ENCODE measurements around the gene TMEM126B. TPM values are rescaled to one million over a fixed set of nuclear protein-coding genes. Genes with fewer than 3 reads are reported as not detected.
"Not testable (repeated sequence)": the region's sequence is repeated elsewhere in the genome, so short reads cannot be mapped to it uniquely, and the experiment has no call there.

TMEM126B gene
- total RNA-seq, 3 donors from 2014 or later, result 35.3 to 44.1 (median 38.7) TPM

DNA sequence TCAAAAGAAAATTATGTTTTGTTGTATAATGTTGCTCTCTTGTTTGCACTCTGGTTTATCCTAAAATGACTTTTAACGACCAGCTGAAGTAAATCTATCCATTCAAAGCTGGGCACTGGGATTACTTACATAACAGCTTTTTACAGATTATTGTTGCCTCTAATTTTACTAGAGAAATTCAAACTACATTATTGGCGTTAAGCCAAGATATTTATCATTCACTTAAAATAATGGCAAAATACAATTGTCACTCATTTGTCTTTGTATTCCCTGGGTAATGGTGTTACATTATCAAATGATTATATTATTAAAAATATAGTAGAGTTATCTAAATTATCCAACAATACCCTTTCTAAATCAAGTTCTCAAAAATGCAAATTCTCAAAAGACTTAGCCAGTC lies 31.5 kb upstream of the TMEM126B start:
- no peaks in the 10 kb centered on the region for H3K4me1 ChIP-seq (ENCODE audit: low read depth)
- H3K4me3 ChIP-seq, result no peak overlapping the region
- intact Hi-C loops (cut with DNase I, micrococcal nuclease), result no loop called here
- DNase-seq (no peak), ATAC-seq (no peak)
- H3K36me3 ChIP-seq (ENCODE audit: low read depth), result no peaks in the 10 kb centered on the region
- no peak for TF ChIP-seq CTCF (IDR thresholded peaks at IDR 0.05)
- H3K9me3 ChIP-seq, result no peaks in the 10 kb centered on the region

DNA sequence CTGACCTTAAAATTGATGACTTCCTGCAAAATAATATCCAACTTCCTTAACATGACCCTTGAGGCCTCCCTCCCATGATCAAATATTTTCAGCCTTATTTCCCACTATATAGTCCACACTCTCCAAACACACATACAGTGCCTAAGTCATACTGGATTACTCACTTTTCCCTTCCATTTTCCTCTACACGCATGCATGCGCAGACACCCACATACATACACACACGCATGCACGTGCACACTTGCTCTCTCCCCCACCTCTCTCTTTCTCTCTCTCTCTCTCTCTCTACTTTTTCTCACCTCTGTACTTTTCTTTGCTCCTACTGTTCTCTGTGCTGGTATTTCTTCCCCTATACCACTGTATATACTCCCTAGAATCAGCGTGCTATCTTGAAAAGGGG lies 29.3 kb upstream of the TMEM126B start:
- ATAC-seq (no peak), DNase-seq (no peak)
- H3K9me3 ChIP-seq, result no peaks in the 10 kb centered on the region
- no peak overlapping the region for H3K4me3 ChIP-seq
- no peaks in the 10 kb centered on the region for H3K4me1 ChIP-seq (ENCODE audit: low read depth)
- intact Hi-C loops (cut with DNase I, micrococcal nuclease), result no loop called here
- no peak for TF ChIP-seq CTCF (IDR thresholded peaks at IDR 0.05)
- H3K36me3 ChIP-seq (ENCODE audit: low read depth), result no peaks in the 10 kb centered on the region

DNA sequence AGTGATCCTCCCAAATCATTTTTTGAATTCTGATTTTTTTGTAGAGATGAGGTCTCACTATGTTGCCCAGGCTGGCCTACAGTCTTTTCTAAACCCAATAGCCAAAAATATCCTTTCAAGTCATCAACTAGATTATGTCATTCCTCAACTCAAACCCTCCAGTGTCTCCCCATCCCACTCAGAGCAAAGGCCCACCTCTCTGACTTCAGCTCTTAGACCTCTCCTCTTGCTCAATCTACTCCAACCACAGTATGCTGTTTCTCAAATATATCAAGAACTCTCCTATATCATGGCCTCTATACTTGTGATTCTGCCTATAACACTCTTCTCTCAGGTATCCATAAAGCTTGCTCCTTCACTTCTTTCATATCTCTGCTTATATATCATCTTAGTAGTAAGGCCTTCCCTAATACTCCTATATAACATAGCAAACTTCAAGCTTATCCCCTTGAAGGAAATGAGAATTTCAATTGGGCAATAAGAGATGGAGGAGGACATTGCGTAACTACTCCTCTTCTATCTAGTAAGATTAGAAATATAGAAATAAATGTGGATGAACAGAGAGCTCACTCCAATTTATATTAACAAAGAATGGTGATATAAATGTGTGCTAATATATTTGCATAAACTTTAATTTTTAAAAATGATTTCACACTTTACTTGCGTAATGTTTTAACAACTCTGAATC lies 25.7 kb upstream of the TMEM126B start:
- H3K4me1 ChIP-seq (ENCODE audit: low read depth), result no peaks in the 10 kb centered on the region
- TF ChIP-seq CTCF (IDR thresholded peaks at IDR 0.05), result no peak
- H3K4me3 ChIP-seq, result no peak overlapping the region
- DNase-seq (no peak), ATAC-seq (no peak)
- H3K36me3 ChIP-seq (ENCODE audit: low read depth), result no peaks in the 10 kb centered on the region
- intact Hi-C loops (cut with DNase I, micrococcal nuclease), result no loop called here
- no peaks in the 10 kb centered on the region for H3K9me3 ChIP-seq

DNA sequence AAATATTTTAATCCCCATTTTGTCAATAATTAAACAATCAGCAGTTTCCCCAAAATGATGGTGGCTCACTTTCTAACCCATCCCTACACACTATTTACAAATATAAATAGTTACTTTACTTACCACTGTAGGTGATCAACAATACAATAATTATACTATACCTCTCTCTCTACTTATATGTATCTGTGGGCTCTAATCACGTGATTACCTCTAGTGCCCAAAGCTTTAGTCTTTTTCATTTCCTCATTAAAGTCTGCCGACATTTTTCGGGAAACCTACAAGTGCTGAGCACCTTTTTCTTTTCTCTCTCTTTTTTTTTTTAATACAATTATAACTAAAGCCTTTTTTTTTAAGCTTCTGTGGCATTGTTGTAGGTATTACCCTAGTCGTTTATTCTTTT lies 25.2 kb upstream of the TMEM126B start:
- DNase-seq (no peak), ATAC-seq (no peak)
- H3K9me3 ChIP-seq, result no peaks in the 10 kb centered on the region
- H3K36me3 ChIP-seq (ENCODE audit: low read depth), result no peaks in the 10 kb centered on the region
- intact Hi-C loops (cut with DNase I, micrococcal nuclease), result no loop called here
- no peak for TF ChIP-seq CTCF (IDR thresholded peaks at IDR 0.05)
- H3K4me3 ChIP-seq, result no peak overlapping the region
- no peaks in the 10 kb centered on the region for H3K4me1 ChIP-seq (ENCODE audit: low read depth)

GRCh38 chr11:85606237-85606636 lies 22.2 kb upstream of the TMEM126B start:
- H3K36me3 ChIP-seq (ENCODE audit: low read depth); H3K4me1 ChIP-seq (ENCODE audit: low read depth); H3K4me3 ChIP-seq; DNase-seq; intact Hi-C loops (cut with DNase I, micrococcal nuclease); ATAC-seq; H3K9me3 ChIP-seq: not testable (repeated sequence)

GRCh38 chr11:85608621-85609020 lies 19.8 kb upstream of the TMEM126B start:
- ATAC-seq; H3K4me3 ChIP-seq; H3K36me3 ChIP-seq (ENCODE audit: low read depth); H3K4me1 ChIP-seq (ENCODE audit: low read depth); intact Hi-C loops (cut with DNase I, micrococcal nuclease); DNase-seq; H3K9me3 ChIP-seq: not testable (repeated sequence)

- H3K9me3 ChIP-seq; DNase-seq; intact Hi-C loops (cut with DNase I, micrococcal nuclease); ATAC-seq; H3K4me3 ChIP-seq; H3K4me1 ChIP-seq (ENCODE audit: low read depth); H3K36me3 ChIP-seq (ENCODE audit: low read depth): not testable (repeated sequence)
Measured at GRCh38 chr11:85609286-85609685, 19.1 kb upstream of the TMEM126B start.

- intact Hi-C loops (cut with DNase I, micrococcal nuclease); H3K4me1 ChIP-seq (ENCODE audit: low read depth); DNase-seq; ATAC-seq; H3K9me3 ChIP-seq; H3K4me3 ChIP-seq; H3K36me3 ChIP-seq (ENCODE audit: low read depth): not testable (repeated sequence)
Measured at GRCh38 chr11:85611643-85612042, 16.8 kb upstream of the TMEM126B start.
